GDM1 (cell line): ENCODE data around the gene LYPD1.

Experiments
- DNase-seq: peaks from one replicate; lab custom pipeline; 2025; lab: John Stamatoyannopoulos, UW

LYPD1 gene

DNA sequence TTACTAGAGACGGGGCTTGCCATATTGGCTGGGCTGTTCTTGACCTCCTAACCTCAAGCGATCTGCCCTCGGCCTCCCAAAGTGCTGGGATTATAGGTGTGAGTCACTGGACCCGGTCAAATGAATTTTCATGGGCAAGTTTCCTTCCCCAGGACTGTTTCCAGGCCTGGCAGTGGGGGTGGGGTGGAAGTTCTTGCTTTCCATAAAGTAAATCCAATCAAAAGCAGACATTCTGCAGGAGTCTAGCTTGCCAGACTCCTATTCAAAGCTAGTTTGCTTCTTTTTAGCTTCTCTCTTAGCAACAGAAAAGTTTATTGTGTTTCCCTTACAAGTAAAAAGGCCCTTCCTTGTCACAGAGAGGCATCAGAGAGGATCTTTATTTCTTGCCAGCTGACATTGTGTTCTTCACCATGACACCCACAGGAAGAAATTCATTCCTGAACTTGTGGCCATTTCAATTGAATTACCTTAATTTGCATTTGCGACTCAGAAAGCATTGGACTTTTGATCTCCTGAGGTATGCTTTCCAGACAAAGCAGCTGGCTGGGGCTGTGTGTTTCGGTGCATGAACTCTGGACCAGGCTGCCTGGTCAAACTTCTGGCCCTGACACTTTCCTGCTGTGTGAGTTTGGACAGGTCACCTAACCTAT lies 37.9 kb downstream of the LYPD1 start:
- DNase-seq, result no peak

DNA sequence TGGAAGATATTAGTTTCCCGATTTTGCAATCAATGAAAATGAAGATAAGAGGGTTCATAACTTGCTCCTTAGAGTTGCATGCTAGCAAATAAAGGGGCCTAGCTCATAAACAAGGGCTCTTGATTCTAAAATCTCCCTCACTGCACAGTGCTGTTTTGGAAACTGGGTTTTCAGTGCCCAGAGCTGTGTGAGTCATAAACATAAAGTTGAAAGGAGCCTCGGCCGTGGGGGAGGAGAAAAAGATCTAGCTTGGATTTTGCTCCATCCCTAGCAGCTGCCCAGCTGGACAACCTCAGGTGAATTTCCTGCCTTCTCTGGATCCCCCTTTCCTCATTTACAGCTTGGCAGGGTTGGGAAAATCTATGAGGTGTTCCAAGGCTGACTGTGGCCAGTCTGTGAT lies 42.5 kb downstream of the LYPD1 start:
- no peak for DNase-seq

DNA sequence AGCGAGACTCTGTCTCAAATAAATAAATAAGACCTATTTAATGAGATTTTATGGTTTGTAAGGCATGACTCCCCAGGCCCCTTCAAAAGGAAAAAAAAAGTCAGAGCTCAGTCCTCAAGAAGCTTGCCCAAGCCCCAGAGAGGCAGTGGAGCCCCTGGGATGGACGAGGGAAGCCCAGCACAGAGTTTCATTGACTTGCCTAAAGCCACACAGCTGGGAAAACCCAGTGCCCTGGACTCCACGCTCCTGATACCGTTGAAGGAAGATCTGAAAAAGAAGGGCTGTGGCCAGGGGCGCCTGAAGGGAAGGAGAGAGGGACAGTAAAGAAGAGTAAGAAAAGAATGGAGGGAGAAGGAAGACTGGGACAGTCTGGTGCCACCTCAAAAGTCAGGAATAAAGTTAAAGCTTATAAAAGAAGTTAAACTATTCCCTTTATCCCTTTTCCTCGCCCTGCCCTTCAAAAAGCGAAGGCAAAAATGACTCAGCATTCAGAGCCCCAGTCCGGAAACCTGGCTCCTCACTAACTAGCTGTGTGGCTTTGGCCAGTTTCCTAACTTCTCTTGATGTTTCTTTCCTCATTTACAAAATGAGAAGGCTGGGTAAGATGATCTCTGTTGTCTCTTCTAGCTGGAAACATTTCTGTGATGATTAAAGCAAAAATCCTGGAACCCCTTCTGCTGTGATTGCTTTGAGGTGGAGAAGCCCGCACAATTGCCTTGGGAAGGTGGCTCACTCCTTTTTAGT lies 46.7 kb downstream of the LYPD1 start:
- peak; percentile 19 for DNase-seq

DNA sequence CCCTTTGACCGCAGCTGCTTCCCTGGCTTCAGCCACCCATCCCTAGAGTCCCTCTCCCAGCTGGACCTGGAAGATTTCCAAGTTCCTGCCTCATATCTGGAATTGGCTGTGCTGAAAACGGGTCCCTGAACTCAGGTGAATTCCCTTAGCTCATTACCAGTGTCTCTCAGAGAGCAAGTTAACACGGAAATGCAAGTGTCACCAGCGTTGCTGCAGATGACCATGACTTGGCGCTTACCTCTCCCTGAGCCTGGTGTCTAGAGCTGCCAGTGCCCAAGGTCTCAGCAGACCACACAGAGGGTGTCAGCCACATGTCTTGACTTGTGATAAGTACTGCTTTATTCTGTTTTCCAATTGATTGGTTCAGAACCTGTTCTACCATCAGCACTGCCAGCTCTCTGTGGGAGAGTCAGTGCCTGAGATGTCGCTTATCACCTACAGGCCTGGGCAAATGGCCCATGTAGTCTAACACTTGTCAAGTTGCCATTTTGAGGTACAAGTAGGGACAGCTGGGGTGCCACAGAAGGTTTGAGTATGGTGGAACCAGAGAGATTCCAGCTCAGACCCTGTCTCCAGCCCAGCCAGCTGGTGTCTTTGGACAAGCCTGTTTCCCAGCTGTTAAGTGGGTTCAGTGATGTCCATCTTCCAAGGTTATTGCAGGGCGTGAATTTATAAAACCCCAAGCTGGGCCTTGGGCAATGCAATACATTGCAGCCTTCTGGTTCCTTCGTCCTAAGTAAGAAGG lies 48.7 kb downstream of the LYPD1 start:
- DNase-seq, result no peak

DNA sequence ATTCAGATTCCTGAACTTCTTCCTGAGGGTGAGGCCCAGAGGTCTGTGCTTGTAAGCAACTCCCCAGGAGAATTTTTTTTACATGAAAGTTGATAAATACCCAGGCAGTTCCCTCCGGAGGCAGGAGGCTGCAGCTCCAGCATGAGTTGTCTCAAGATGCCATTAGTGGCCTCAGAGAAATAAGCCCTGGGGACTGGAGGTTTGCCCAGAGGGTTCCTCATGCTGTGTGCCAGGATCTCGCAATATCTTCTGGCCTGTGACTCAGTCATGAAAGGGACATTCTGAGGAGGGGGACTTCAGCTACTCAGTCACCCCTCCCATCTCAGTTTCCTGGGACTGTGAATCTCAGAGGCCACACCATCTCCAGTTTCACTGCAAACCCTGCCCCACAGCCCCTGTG lies 49.9 kb downstream of the LYPD1 start:
- DNase-seq, result no peak

DNA sequence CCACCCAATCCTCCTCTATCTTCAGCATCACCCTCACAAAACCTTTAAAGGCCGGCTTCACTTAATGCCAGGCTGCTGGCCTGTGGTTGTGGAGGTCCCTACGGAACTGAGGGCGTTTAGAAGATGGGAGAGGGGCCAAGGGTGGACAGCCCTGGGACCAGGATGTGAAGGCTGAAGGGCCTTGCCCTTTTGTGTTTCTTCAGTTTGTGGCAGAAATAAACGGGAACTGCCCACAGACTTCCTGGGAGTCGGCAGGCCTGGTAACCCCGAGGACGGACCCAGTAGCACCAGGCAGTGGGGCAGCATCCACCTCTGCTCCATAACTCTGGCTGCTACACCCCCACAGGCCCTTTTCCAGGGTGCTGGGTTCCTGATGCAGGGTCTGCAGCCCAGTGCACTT lies 51.3 kb downstream of the LYPD1 start:
- no peak for DNase-seq

DNA sequence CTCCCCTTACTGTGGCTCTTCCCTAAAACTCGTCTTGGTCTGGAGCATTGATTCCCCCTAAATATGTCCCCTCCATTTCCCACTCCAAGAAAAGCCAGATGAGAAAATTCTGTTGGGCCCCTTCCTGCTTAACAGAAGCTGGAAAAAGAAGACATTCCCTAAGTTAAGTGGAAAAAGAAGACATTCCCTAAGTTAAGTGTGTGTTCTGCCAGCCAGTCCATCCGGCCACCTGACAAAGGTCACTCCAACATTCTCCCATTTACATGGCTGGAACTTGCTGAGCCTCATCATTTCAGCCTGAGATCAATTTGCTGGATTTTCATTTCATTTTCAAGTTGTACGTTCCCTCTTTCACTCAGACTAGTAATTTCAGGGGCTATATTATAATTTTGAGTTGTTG lies 52.0 kb downstream of the LYPD1 start:
- no peak for DNase-seq

DNA sequence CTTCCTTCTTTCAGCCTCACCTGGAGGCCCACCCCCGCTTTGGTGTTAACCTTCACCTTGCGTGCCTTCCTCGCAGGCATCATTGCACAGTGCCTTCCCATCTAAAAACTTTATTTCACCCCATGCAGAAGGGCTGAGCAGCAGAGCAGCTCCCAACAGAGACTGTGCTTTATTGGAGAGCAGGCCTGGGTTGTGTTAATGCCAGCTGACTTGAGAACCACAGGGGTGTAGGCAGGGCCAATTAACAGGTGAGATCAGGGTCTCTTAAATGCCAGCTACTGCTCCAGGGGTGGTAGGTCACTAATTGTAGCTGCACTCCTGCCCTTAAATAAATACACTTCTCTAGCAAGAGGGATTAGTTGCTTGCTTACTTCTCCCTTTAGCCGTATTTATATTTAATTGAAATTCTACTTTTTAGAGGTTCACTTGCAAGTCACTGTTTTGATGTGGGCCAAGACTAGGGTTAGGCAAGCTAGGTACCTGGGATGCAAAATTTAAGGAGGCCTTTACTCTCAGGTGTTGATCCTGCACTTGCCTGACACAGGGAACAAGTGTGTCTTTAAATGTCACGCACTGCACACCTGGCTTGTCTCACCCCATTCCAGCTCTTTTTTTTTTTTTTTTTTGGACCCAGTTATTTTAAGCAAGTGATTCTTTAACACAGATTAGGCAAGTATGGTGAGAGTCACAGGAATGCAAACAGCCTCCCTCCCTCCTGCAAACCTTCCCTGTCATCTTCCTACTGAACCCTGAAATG lies 54.5 kb downstream of the LYPD1 start:
- DNase-seq, result no peak

DNA sequence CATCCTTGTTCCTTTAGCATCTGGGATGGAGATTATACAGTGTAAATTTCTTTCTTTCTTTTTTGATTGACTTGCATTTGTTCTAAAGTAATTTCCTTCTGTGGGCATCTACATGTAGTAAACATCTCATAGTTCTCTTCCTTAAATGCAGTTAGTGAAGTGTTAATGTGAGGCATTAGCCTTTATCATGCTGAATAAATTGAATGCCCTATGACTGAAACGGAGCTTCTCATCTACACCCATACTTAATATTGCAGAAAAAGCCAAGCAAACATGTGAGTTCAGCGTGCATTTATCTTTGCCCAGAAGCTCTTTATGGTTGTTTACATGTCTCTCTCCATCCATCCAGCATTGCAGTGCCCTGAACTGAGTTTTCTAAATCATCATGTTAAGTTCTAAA lies 58.3 kb downstream of the LYPD1 start:
- no peak for DNase-seq

DNA sequence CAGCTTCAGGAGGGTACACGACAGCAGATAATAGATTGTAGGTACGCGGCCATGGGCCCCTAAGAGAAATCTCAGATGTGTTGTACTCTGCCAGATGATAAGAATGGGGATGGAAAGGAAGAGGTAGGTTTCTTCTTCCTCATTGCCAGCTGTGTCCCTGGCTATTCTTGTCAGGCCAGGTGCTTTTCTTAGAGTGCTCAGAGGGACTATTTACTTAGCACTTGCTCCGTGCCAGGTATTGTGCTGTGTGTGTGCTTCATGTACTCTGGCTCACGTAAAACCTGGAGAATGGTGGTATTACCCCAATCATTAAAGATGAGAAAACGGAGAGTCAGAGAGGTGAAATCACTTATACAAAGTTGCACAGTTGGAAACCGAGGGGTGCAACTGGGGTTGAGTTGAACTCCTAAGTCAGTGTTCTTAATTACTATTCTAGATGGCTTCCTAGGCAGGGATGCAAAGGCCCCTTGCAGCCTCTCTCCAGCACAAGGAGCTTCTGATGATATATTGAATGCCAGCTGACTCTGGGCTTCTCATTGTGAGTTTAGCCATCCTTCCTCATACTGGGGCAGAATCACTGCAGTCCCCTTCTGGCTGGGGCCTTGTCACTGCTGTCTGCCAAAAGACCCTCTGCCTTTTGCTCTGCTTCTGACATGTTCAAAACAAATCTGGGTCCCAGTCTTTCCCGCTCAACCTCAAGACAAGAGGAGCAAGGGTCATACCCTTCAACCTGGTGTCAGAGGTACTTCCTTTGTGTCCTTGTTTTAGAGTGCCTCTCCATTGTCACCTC lies 60.7 kb downstream of the LYPD1 start:
- DNase-seq, result no peak

DNA sequence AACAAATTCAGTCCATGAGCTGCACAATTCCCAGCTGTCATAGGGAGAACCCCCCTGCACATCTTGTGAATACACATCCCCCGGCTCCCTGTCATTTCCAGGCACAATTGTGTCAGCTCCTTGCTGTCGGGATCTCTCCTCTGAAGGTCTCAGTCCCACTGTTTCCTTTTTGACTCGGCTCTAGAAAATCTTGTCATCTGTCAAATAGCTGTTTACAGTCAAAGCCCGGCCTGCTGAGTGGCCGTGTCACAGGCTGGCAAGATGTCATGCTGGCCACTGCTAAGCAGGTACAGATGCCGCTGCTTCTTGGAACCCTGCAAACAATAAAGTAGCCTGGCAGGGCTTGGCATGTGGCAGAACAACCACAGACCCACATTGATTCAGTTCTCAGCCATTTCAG lies 61.7 kb downstream of the LYPD1 start:
- no peak for DNase-seq

DNA sequence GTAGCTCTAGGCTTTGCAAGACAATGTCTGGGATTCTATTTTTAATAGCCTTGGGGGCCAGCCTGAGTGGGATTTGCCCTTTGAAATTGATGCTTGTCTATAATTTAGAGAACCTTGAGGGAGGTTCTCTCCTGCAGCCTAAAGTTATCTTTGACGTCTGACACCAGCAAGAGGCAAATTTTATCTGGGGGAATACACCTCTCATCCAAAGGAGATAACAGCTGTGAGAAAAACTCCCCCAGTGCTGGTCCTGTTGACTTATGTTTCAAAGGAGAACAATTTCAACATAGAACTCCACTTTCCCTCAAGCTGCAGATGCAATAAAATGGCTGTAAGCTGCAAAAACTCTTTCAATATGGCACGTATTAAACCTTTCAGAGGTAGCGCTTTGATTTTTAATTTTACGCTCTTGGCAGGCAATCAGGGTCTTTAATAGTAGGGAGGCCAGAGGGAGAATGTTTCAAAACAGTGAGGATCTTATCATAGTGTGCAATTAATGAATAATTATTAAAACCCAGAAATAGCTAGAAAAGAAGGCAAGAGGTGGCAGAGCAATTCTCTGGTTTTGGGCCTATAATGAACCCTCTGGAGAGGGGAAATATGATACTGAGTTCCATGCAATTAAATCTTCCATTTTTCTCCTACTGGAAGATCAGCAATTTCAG lies 62.4 kb downstream of the LYPD1 start:
- DNase-seq, result no peak

DNA sequence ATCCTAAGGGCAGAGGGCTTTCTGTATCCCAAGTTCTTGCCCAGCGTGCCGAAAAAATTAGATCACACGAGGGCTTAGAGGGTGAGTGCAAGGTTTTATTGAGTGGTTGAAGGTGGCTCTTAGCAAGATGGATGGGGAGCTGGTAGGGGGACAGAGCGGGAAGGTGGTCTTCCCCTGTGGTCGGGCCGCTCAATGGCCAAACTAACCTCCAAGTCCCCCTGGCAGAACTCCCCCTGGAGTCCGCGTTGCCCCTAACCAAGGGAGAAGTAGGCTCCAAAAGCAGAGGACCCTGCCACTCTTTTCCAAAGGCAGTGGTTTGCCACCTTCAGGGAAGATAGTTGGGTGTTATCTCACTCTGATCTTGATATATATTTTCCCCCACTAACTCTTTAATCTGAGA lies 63.4 kb downstream of the LYPD1 start:
- DNase-seq, result no peak

DNA sequence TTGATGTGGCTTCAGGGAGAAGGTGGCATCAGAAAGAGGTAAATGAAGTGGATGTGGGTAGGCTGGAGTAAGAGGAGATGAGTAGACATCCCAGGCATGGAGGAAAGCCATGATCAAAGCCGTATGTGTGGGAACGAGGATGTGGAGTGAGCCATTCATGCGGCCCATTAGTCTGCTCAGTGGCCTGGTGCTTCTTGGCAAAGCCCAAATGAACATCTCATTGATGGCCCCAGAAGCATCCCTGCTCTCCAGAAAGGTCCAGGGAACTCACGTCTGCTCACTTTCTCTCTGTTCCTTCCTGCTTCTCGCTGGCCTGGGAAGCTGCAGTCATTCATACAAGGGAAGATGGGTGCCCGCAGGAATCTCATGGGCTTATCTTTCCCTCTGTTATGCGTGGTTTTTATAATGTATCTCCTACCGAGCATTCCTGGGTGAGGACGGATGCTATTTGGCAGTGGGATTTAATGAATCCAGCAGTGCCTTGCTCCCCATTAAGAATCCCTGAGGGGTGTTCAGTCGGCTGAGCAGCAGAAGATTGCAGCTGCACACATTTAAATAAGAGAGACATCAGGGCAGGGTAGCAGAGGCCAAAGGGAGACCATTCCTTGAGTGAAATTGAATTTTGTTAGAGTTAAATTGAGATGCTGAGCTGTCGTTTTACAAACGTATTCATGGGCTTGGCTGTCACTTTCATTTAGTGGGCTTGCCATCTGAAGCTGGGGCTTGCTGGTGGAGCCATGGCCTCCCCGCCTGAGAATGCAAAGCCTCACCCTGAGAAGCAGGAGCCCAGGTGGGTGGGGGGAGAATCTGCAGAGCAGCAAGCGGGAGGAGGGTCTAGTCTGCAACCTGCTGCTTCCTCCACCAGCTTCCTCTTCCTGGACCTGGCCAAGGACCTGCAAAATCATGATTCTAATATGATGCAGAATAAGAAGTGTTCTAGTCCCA lies 64.5 kb downstream of the LYPD1 start:
- DNase-seq, result no peak

DNA sequence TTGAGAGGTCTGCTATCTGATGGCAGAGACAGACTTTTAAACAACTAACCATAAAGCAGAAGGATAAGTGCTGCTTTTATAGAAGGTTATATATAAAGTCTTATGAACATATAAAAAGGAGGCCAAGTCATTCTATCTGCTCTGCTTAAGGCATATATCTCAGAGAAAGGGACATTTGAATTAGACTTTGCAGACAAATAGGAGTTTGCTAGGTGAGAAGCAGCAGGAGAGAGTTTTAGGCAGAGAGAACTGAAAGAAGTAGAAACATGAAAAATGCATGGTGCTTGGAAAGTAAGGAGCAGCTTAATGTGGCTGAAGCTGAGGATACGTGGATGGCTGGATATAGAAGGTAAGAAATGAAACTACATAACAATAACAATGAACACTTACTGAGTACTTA lies 65.4 kb downstream of the LYPD1 start:
- DNase-seq, result no peak

DNA sequence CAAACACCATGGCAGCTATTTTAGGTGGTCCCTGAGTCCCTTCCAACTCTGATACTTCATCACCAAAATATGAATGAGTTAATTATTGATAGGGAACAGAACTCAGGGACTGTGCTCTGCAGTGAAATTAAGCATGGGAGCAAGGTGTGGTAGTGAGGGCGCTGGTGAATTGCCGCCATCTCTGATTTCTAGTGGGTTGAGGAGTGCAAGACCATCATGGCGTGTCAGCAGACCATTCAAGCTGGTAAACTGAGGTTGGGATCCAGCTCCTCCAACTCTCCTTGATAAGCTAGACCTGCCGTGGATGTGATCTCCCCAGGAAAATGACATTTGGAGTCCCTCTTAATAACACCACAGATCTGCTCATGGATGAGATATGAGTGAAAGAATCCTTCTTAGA lies 70.4 kb downstream of the LYPD1 start:
- DNase-seq, result no peak

DNA sequence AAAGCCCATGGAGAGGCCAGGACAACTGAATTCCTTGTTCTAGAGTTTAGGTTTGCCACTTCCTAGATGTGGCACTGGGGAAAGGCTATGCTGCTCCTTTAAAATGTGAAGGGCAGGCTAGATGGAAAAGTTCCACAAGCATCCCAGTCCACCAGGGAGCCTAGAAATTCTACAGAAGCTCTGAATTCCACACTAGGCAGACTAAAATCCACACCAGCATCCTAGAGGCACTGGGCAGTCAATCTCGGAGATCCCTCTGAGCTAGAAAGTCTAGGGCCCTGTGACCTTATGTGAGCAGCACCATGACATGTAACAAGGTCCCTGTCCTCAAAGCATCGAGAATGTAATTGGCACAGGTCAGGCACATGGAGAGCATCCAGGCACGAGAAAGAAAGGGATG lies 71.5 kb downstream of the LYPD1 start:
- no peak for DNase-seq

DNA sequence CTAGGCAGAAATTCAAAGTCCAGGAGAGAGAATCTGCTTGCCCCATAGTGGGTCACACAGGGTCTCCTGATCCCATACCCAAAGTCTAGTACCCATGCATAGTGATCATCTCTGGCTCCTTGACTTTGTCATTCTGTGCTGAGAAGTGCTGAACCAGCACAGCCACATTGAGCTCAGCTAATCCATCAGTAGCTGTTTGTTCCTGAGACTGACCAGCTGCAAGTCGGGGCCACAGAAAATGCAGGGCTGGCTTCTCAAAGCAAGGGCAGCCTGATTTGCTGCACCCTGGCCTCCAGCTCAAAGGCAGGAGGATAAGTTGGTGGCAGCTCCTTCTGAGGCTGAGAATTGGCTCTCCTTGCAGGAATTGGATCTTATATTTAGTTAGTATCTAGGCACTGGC lies 72.2 kb downstream of the LYPD1 start:
- no peak for DNase-seq

DNA sequence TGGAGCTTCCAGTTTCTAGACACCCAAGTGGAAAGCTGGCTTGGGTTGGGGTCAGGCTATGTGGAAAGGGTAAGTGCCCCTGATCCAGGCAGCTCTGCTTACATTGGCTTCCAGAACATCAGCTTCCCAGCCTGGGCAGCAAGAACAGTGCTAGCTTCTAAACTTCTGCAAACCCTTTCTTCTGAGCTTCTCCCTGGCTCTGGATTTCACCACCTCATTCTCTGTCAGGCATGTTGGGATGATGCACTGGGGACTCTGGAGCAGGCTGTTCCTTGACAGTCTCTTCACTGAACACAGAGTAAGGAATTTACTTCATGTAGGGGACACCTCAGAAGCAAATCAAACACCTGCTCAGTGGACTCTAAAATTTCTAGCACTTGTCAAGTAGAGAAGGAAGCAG lies 72.8 kb downstream of the LYPD1 start:
- no peak for DNase-seq

DNA sequence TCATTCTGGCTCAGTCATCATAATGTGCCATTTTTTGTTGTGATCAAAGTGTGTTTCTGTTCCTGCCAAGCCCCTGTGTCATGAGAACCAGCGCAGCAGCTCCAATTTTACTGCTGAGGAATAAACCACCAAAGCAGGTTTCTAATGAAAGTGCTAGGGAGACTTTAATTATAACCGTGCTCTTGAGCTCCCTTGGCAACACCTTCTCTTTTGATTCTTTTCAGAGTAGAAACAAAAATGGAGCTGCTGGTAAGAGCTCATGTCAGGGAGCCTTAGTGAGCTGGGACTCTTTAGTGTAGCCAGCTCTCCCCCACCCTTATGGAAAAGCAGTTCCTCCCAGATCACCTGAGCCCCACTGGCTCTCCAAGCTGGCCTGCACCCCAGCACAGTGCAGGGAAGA lies 74.3 kb downstream of the LYPD1 start:
- DNase-seq, result no peak
